CD4-positive, alpha-beta T cell treated with Interleukin-15 for 1 hour (primary cell): Measurements from ENCODE around the gene RHOU.

Source experiments
- DNase-seq: peaks from one replicate; pipeline ENCODE4 v3.0.0-alpha.2; 2020

Gene RHOU

GRCh38 chr1:228786361-228787129 is 51.3 kb downstream of the RHOU start:
- DNase-seq = no peak

- DNase-seq = no peak
Measured at GRCh38 chr1:228791791-228792190, 56.5 kb downstream of the RHOU start.

DNA sequence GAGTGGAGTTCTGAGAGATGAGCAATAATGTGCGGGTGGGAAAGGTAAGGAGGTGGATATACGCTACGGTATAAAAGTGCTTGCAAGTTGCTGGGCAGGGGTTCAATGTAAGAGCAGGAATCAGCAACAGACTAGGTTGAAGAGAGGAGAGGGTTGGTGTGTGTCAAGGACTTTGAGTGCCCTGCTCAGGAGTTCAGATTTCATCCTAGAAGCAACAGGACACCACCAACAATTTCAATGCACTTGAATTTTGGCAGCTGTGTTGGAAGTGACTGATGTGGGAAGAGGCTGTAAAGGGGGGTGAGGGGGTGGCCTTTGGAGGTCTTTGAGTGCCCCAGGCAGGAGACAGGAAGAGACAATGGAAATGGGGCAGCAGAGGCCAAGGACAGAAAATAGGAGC is 57.3 kb downstream of the RHOU start:
- DNase-seq = no peak

DNA sequence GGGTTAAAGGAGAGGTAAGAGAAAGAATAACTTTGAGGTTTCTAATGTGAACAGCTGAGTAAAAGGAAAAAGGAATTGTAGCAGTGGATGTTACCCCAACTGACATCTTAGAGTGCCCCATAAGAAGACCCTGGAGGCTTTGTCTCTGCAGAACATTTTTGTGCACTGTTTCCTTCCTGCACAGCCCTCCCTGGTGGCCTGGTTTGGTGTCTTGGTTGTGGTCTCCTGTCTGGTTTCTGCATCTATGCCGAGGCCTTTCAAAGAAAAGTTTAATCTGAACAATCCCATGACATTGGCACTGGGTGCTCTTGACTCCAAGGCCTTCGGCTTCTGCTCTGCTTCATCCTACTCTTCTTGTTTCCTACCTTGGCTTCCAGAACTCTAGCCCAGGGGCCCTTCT is 57.8 kb downstream of the RHOU start:
- DNase-seq = no peak

DNA sequence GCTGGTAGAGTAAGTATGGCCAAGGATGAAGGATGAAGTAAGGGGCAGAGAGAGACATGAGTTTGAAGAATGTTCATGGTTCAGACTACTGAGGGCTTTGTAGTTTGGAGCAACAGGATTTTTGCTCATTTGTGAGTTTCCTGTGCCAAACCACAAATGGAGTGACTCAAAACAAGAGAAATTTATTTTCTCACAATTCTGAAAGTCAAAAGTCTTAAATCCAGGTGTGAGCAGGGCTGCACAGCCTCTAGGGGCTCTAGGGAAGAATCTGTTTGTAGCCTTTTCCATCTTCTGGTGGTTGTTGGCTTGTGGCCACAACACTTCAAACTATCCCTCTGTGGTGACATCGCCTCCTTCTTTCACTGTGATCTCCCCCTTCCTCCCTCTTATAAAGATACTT is 58.9 kb downstream of the RHOU start:
- DNase-seq = no peak

DNA sequence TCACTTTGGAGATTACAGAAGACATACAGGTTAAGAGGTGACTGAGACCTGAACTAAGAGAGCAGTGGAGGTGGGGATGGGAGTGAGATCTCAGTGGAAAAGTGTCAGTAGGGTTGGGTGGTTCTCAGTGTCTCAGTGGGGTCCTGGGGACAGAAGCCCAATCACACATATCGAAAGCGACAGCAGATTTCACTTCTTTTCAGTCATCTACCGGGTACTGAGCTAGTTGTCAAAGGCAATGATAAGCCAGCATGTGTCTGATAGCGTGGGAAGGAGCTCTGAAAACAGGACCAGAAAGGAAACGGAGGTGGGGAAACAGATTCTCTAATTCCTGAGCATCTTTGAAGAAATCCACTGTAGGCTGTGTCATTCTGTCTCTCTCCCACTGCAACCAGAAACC is 59.5 kb downstream of the RHOU start:
- DNase-seq = no peak

- DNase-seq = no peak
Measured at GRCh38 chr1:228795596-228795995, 60.3 kb downstream of the RHOU start.
